ENCODE measurements around the gene AP1M1.

Gene AP1M1

GRCh38 chr19:16184665-16185122 is 13.0 kb upstream of the AP1M1 start:
- Histone ChIP-seq H3K9me3 (ENCODE audit: control insufficient read depth, insufficient read depth, low read depth, low read length) (no peaks in the 10 kb centered on the region), H3K4me1 (ENCODE audit: control insufficient read depth, insufficient read depth, low read length) (no peaks in the 10 kb centered on the region), H3K36me3 (ENCODE audit: control insufficient read depth in 2 of 2, insufficient read depth in 1 of 2, low read length in 2 of 2) (peaks cover 0 to 25% of the 10 kb centered on the region in 2 experiments; a peak in 2 of 3 replicates), H3K4me3 (ENCODE audit: low read depth, low read length) (peak overlapping the region; percentile 39), H3K27ac (ENCODE audit: extremely low read depth, low read depth, low read length) (no peak overlapping the region)
- TF ChIP-seq KLF10 (tag by site-specific recombination; IDR thresholded peaks at IDR 0.05) (0 out of 2 replicates have a peak, but pooled peaks have one; percentile 33), ZNF155 (tag by site-specific recombination; IDR thresholded peaks at IDR 0.05) (no peak), ZNF529 (tag by site-specific recombination; IDR thresholded peaks at IDR 0.05; ENCODE audit: insufficient replicate concordance) (no peak), ZNF610 (tag by site-specific recombination; IDR thresholded peaks at IDR 0.05; ENCODE audit: borderline replicate concordance) (no peak), KLF8 (tag by site-specific recombination; IDR thresholded peaks at IDR 0.05) (no peak), ZNF654 (tag by site-specific recombination; IDR thresholded peaks at IDR 0.05; ENCODE audit: low read depth) (no peak), BCL11A (tag by site-specific recombination; IDR thresholded peaks at IDR 0.05; ENCODE audit: low read depth) (no peak), MEIS1 (CRISPR knock-in tag; IDR thresholded peaks at IDR 0.05; ENCODE audit: borderline replicate concordance) (no peak), ZNF18 (tag by site-specific recombination; IDR thresholded peaks at IDR 0.05) (no peak), ZNF24 (tag by site-specific recombination; IDR thresholded peaks at IDR 0.05) (no peak), ZNF335 (tag by site-specific recombination; conservative IDR thresholded peaks at IDR 0.05) (peak; percentile 81), BCL6B (tag by site-specific recombination; IDR thresholded peaks at IDR 0.05) (no peak), ZBTB1 (tag by site-specific recombination; IDR thresholded peaks at IDR 0.05) (no peak), ZNF391 (tag by site-specific recombination; IDR thresholded peaks at IDR 0.05; ENCODE audit: borderline replicate concordance, low read depth) (no peak), KLF9 (tag by site-specific recombination; IDR thresholded peaks at IDR 0.05; ENCODE audit: low read depth) (no peak)
- TF ChIP-seq, protein P1, sequence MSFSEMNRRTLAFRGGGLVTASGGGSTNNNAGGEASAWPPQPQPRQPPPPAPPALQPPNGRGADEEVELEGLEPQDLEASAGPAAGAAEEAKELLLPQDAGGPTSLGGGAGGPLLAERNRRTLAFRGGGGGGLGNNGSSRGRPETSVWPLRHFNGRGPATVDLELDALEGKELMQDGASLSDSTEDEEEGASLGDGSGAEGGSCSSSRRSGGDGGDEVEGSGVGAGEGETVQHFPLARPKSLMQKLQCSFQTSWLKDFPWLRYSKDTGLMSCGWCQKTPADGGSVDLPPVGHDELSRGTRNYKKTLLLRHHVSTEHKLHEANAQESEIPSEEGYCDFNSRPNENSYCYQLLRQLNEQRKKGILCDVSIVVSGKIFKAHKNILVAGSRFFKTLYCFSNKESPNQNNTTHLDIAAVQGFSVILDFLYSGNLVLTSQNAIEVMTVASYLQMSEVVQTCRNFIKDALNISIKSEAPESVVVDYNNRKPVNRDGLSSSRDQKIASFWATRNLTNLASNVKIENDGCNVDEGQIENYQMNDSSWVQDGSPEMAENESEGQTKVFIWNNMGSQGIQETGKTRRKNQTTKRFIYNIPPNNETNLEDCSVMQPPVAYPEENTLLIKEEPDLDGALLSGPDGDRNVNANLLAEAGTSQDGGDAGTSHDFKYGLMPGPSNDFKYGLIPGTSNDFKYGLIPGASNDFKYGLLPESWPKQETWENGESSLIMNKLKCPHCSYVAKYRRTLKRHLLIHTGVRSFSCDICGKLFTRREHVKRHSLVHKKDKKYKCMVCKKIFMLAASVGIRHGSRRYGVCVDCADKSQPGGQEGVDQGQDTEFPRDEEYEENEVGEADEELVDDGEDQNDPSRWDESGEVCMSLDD (tag by site-specific recombination; IDR thresholded peaks at IDR 0.05), result no peak
- ChIA-PET POLR2A (interaction anchor here (0.5 to 1.9 kb wide), 7 partner anchors 10 to 732 kb away, joined by 3 to 27 read pairs (median 7); partner anchors contain the start of genes AP1M1, RAB8A and TPM4), CTCF (interaction anchor here (0.6 to 2.0 kb wide), 13 partner anchors 13 to 850 kb away, joined by 3 to 18 read pairs (median 4); partner anchors contain the start of gene AP1M1)

- ChIA-PET CTCF (interaction anchor here (0.6 to 2.0 kb wide), 15 partner anchors 8 to 1612 kb away, joined by 3 to 18 read pairs (median 4); partner anchors contain the start of gene AP1M1), POLR2A (interaction anchor here (0.5 to 1.9 kb wide), 9 partner anchors 9 to 733 kb away, joined by 3 to 27 read pairs (median 4); partner anchors contain the start of genes AP1M1, RAB8A and TPM4)
- no peaks in the 10 kb centered on the region for H3K9me3 ChIP-seq (ENCODE audit: control insufficient read depth, insufficient read depth, low read depth, low read length)
- peak within 1 kb of the TSS; percentile 79 for H3K4me3 ChIP-seq (ENCODE audit: low read depth, low read length)
- H3K27ac ChIP-seq (ENCODE audit: extremely low read depth, low read depth, low read length), result peak within 1 kb of the TSS; percentile 48
- peaks cover 1 to 30% of the 10 kb centered on the region in 2 experiments for H3K36me3 ChIP-seq (ENCODE audit: control insufficient read depth in 2 of 2, insufficient read depth in 1 of 2, low read length in 2 of 2)
- no peaks in the 10 kb centered on the region for H3K4me1 ChIP-seq (ENCODE audit: control insufficient read depth, insufficient read depth, low read length)
- no peak for TF ChIP-seq ZNF112 (tag by site-specific recombination; IDR thresholded peaks at IDR 0.05)
- TF ChIP-seq ZNF548 (tag by site-specific recombination; IDR thresholded peaks at IDR 0.05), result no peak
- TF ChIP-seq YY2 (tag by site-specific recombination; IDR thresholded peaks at IDR 0.05), result peak; percentile 84
- no peak for TF ChIP-seq ZNF223 (tag by site-specific recombination; IDR thresholded peaks at IDR 0.05)
- TF ChIP-seq ZFHX2 (tag by site-specific recombination; conservative IDR thresholded peaks at IDR 0.05), result peak; percentile 35; the same call in 1 of the 2 replicates
- 0 out of 2 replicates have a peak, but pooled peaks have one; percentile 49 for TF ChIP-seq ZXDB (tag by site-specific recombination; IDR thresholded peaks at IDR 0.05)
- peak; percentile 97 for TF ChIP-seq ZNF518A (tag by site-specific recombination; conservative IDR thresholded peaks at IDR 0.05; ENCODE audit: low read depth)
Observed at GRCh38 chr19:16185123-16185767, 12.5 kb upstream of the AP1M1 start, which contains the start of gene FAM32A. Gene FAM32A (plus strand): TSS chr19:16185410. CDS start chr19:16185443, 33 bp downstream.

All from HEK293 (cell line).